Naive thymus-derived CD8-positive, alpha-beta T cell (primary cell): Measurements from ENCODE around the gene CNTNAP2. TPM values are rescaled to one million over a fixed set of nuclear protein-coding genes. Genes with fewer than 3 reads are reported as not detected.

Source experiments
- ATAC-seq, 2 donors: fragments of 150-1000 bp; cut with Tn5 transposase in 1 of 2; sonication (Bioruptor Pico), chemical (Tn5 transposase) in 1 of 2; 1 replicate in 1 of 2; 2 replicates in 1 of 2; pipeline ENCODE4 v1.10.0; 2021; ENCODE audit warnings: mild to moderate bottlenecking in 2 of 2, moderate library complexity in 2 of 2
- POLR2A ChIA-PET: fragments of 350-600 bp; sonication (Branson Sonifier 250); formaldehyde crosslinking; loops from one replicate; lab custom pipeline; 2021; ENCODE audit warnings: antibody characterized with exemption; lab: Charles Lee
- DNase-seq, 10 donors: peaks; one replicate each; pipeline versions ENCODE4 v3.0.0 to v3.0.0-alpha.2; 2020 to 2022
- H3K27ac Mint-ChIP-seq, 10 donors: one replicate each; pipeline ENCODE4 v1.8.0; 2020 to 2022; ENCODE audit warnings: mild to moderate bottlenecking in 10 of 10, mixed read lengths in 10 of 10, moderate library complexity in 4 of 10, inconsistent platforms in 1 of 10
- H3K27me3 Mint-ChIP-seq, 5 donors: one replicate each; pipeline ENCODE4 v1.8.0; 2021 to 2022; ENCODE audit warnings: mixed read lengths in 5 of 5
- H3K36me3 Mint-ChIP-seq, 3 donors: one replicate each; pipeline ENCODE4 v1.8.0; 2020 to 2022; ENCODE audit warnings: mixed read lengths in 3 of 3, mild to moderate bottlenecking in 2 of 3, inconsistent platforms in 1 of 3
- H3K4me1 Mint-ChIP-seq, 4 donors: one replicate each; pipeline ENCODE4 v1.8.0; 2021 to 2022; ENCODE audit warnings: mixed read lengths in 4 of 4
- H3K4me3 Mint-ChIP-seq, 10 donors: one replicate each; pipeline ENCODE4 v1.8.0; 2020 to 2022; ENCODE audit warnings: mild to moderate bottlenecking in 10 of 10, mixed read lengths in 10 of 10, moderate library complexity in 6 of 10, inconsistent platforms in 1 of 10
- H3K9me3 Mint-ChIP-seq, 9 donors: one replicate each; pipeline ENCODE4 v1.8.0; 2020 to 2022; ENCODE audit warnings: mixed read lengths in 9 of 9, mild to moderate bottlenecking in 3 of 9, inconsistent platforms in 1 of 9, moderate library complexity in 1 of 9
- polyA plus RNA-seq, 3 donors: library from polyadenylated mRNA; unstranded; fragments of 300-500 nt; fragmentation: Illumina TruSeq; gene quantifications; one replicate each; pipeline ENCODE4 v1.2.3, GENCODE V29; 2021
- total RNA-seq, 8 experiments: library from RNA in 2 of 8; stranded (reverse) in 2 of 8; gene quantifications; one replicate each; pipeline ENCODE4 v1.2.3 and lab custom pipeline; 2021 to 2026

The CNTNAP2 gene
- total and polyA plus RNA-seq, 5 experiments from 2014 or later: 0.12 to 1.5 (median 0.71) TPM; not detected in 1

DNA sequence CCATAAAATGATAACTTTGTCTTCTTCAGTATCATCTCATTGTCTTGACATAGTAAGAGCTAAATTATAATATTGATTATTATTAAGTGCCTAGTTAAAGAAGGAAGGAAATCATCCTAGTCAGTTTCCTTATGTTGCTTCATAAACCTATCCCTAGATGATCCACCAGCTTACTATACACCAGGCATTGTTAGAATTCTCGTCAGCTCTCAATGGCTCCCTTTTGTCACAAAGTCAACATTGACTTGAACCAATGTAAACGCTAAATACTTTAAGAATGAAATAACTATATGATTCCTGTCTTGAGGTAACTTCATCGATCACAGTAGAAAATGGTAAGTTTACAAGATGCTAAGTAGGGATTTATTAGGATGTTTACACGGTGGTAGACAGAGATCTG lies 1162.9 kb downstream of the CNTNAP2 start:
- H3K27ac Mint-ChIP-seq: no peak overlapping the region
- no peak for DNase-seq
- no peaks in the 10 kb centered on the region for H3K36me3 Mint-ChIP-seq
- peaks cover 0 to 23% (median 10%) of the 10 kb centered on the region in 9 donors for H3K9me3 Mint-ChIP-seq
- POLR2A ChIA-PET: no interaction called here
- no peaks in the 10 kb centered on the region for H3K27me3 Mint-ChIP-seq
- H3K4me1 Mint-ChIP-seq: no peaks in the 10 kb centered on the region
- ATAC-seq: no peak
- H3K4me3 Mint-ChIP-seq: no peak overlapping the region

DNA sequence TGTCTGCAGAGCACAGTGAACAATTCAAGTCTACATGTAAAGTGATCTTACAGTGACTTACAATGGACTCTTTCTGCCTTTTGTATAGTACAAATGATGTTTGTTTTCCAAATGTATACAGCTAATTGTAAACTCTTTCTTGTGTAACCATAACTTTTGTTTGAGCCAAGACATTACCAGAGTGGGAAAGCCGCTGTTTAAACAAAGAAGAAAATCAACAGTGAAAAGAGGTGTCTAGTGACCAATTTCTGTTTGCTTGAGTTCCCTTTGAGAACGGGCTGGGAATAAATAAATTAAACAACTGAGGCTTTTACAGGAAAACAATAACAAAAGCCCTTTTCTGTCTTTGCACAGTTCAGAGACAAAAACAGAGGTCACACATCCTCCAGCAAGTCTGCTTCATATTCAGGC lies 1163.4 kb downstream of the CNTNAP2 start:
- H3K4me1 Mint-ChIP-seq: no peaks in the 10 kb centered on the region
- H3K4me3 Mint-ChIP-seq: no peak overlapping the region
- no peak for ATAC-seq
- POLR2A ChIA-PET: no interaction called here
- H3K27me3 Mint-ChIP-seq: no peaks in the 10 kb centered on the region
- no peak for DNase-seq
- no peaks in the 10 kb centered on the region for H3K36me3 Mint-ChIP-seq
- H3K27ac Mint-ChIP-seq: no peak overlapping the region
- H3K9me3 Mint-ChIP-seq: peaks cover 0 to 21% (median 10%) of the 10 kb centered on the region in 9 donors

DNA sequence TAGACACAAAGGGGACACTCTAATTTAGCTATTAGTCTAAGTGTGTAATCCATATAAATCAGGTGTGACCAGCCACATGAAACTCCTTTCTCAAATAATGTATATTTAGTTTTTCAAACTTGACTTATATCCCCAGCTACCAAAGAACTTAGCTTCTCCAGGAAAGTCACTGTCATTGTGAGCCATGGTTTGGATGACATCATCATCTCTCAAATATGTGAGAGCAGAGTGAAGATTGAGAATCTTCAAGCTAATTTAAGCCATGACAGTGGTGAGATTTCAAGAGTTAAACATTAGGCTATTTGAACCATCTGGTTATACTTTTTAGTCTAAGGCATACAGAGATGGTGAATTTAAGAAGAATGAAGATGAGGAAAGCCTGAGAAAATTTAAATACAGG lies 1165.6 kb downstream of the CNTNAP2 start:
- POLR2A ChIA-PET: no interaction called here
- Mint-ChIP-seq H3K9me3 (peaks cover 0 to 23% (median 4%) of the 10 kb centered on the region in 9 donors), H3K4me3 (no peak overlapping the region), H3K27me3 (no peaks in the 10 kb centered on the region), H3K27ac (no peak overlapping the region), H3K4me1 (no peaks in the 10 kb centered on the region), H3K36me3 (no peaks in the 10 kb centered on the region)
- DNase-seq (no peak), ATAC-seq (no peak)

DNA sequence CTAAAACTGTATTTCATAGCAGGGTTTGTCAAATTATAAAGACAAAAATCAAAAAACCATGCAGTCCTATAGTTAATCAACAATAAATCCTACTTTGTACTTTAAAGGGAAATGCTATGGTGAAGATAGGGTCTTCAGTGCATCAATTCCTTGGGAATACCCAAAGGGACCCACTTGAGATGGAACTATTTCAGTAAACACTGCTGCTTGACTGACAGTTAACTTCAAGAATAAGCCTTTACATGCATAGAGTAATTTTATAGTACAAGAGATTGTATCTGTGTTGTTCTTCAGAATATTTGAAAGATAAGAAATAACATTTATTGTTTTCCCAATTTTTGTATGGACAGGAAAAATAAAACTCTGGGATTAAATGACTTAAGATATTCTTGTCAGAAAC lies 1179.6 kb downstream of the CNTNAP2 start:
- H3K27ac Mint-ChIP-seq: no peak overlapping the region
- H3K9me3 Mint-ChIP-seq: peaks cover 0 to 10% (median 0%) of the 10 kb centered on the region in 9 donors
- POLR2A ChIA-PET: no interaction called here
- H3K36me3 Mint-ChIP-seq: no peaks in the 10 kb centered on the region
- ATAC-seq (no peak), DNase-seq (no peak)
- H3K27me3 Mint-ChIP-seq: no peaks in the 10 kb centered on the region
- no peak overlapping the region for H3K4me3 Mint-ChIP-seq
- no peaks in the 10 kb centered on the region for H3K4me1 Mint-ChIP-seq

DNA sequence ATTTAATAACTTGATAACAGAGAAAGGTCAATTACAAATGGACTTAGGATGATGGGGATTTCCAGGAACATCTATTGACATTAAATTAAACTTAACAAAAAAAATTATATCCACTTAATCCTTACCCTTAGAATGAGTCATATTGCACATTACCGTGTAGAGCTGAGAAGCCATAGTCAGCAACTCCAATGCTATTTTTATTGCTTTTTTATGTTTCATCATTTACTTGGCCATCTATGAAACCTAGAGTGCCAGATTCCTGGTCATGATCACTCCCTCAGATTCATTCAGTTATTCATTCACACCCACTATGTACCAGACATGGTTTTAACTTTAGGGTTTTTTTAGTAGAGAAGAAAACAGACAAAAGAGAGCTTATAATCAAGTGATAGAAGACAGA lies 1180.4 kb downstream of the CNTNAP2 start:
- no peaks in the 10 kb centered on the region for H3K36me3 Mint-ChIP-seq
- no peak overlapping the region for H3K4me3 Mint-ChIP-seq
- peaks cover 0 to 10% (median 0%) of the 10 kb centered on the region in 9 donors for H3K9me3 Mint-ChIP-seq
- DNase-seq (no peak), ATAC-seq (no peak)
- H3K27ac Mint-ChIP-seq: no peak overlapping the region
- no peaks in the 10 kb centered on the region for H3K4me1 Mint-ChIP-seq
- POLR2A ChIA-PET: no interaction called here
- no peaks in the 10 kb centered on the region for H3K27me3 Mint-ChIP-seq

DNA sequence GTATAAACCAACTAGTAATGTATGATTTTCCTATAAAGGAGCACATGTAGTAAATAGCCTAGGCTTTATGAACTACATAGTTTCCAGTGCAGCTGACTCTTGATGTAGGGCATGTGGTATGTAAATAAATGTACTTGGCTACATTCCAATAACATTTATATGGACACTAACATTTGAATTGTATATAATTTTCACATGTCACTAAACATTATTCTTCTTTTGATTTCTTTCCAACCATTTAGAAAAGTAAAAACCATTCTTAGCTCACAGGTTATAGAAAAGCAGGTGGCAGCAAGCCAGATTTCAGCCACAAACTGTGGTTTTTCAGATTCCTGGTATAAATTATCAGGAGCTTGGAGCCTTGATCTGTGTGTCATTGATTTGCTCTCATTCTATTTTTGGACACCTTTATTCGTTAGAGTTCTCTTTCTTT lies 1182.0 kb downstream of the CNTNAP2 start:
- peaks cover 0 to 10% (median 0%) of the 10 kb centered on the region in 9 donors for H3K9me3 Mint-ChIP-seq
- H3K4me1 Mint-ChIP-seq: no peaks in the 10 kb centered on the region
- no peak overlapping the region for H3K27ac Mint-ChIP-seq
- ATAC-seq (no peak), DNase-seq (no peak)
- no peaks in the 10 kb centered on the region for H3K27me3 Mint-ChIP-seq
- no peak overlapping the region for H3K4me3 Mint-ChIP-seq
- POLR2A ChIA-PET: no interaction called here
- H3K36me3 Mint-ChIP-seq: no peaks in the 10 kb centered on the region

DNA sequence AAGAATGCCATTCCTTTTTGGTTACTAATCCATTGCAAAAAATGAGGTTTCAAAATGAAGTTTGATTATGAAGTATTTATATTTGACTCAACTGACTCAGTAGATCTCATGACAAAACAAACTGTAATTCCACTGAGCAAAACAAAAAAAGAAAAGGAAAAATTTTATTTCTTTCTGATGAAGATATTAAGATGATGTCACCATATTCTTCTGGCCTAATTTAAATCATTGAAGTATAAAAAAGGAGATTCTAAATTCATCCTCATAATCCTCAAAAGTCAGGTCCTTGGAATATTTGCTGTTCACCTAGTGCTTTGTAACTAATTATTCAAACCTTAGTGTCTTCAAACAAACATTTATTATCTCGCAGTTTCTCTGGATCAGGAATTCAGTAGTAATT lies 1183.7 kb downstream of the CNTNAP2 start:
- no peak for DNase-seq
- POLR2A ChIA-PET: no interaction called here
- Mint-ChIP-seq H3K9me3 (peaks cover 0 to 17% (median 0%) of the 10 kb centered on the region in 9 donors), H3K4me1 (no peaks in the 10 kb centered on the region), H3K27me3 (no peaks in the 10 kb centered on the region), H3K36me3 (no peaks in the 10 kb centered on the region), H3K27ac (no peak overlapping the region), H3K4me3 (no peak overlapping the region)
- ATAC-seq: no peak

DNA sequence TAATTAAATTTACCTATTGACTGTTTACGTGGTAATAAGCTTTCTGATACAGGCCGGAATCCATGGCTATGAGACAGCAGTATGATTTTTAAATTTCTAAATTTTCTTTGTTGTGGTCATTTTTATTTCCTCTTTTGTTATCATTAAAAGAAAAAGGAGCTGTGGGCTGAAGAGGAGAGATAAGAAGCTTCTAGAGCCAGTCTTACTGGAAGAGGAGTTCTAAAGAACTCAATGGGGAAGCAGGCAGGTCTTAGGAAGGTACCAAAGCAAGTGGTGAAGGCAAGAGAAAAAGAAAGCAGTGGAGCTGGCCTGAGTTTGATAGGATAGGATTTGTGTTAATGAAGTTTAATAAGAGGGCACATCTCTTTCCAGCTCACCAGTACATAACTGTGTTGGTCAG lies 1187.8 kb downstream of the CNTNAP2 start:
- no peak for ATAC-seq
- H3K4me1 Mint-ChIP-seq: no peaks in the 10 kb centered on the region
- H3K4me3 Mint-ChIP-seq: no peak overlapping the region
- H3K9me3 Mint-ChIP-seq: peaks cover 2 to 15% (median 7%) of the 10 kb centered on the region in 9 donors
- no peak for DNase-seq
- H3K36me3 Mint-ChIP-seq: no peaks in the 10 kb centered on the region
- no peaks in the 10 kb centered on the region for H3K27me3 Mint-ChIP-seq
- no peak overlapping the region for H3K27ac Mint-ChIP-seq
- POLR2A ChIA-PET: no interaction called here

DNA sequence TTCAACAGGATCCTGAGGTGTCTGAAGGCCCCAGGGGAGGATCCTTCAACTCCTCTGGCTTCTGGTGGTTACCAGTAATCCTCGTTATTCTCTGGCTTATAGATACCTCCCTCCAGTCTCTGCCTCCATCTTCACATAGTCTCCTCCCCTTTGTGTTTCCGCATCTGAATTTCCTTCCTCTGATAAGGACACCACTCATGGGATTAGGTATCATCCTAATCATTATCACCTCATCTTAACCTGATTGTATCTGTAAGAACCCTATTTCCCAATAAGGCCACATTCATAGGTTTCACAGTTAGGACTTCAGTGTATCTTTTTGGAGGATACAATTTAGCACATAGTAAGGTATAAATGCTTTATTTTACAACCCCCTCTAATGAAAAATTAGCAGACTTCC lies 1189.2 kb downstream of the CNTNAP2 start:
- Mint-ChIP-seq H3K27me3 (no peaks in the 10 kb centered on the region), H3K4me3 (no peak overlapping the region), H3K9me3 (peaks cover 2 to 22% (median 7%) of the 10 kb centered on the region in 9 donors), H3K27ac (no peak overlapping the region), H3K4me1 (no peaks in the 10 kb centered on the region), H3K36me3 (no peaks in the 10 kb centered on the region)
- ATAC-seq (no peak), DNase-seq (no peak)
- POLR2A ChIA-PET: no interaction called here

DNA sequence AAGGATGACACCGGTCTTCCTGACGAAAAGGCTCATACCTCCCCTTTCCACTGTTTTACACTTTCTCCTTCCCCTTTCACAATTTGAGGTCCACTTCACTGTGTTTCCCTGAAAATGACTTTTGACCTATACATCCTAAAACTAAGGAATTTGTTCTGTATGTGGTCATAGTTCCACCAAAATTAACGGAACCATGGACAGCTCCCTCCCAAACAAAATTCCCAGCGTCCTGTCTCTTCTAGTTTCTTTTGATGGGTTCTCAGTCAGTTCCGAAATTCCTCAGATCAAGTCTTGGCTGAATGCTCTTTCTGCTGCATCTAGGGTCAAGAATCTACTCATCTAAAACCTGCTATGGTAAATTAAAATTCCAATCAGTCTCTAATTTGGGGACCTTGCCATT lies 1191.9 kb downstream of the CNTNAP2 start:
- POLR2A ChIA-PET: no interaction called here
- no peaks in the 10 kb centered on the region for H3K4me1 Mint-ChIP-seq
- no peak for ATAC-seq
- DNase-seq: no peak
- no peaks in the 10 kb centered on the region for H3K27me3 Mint-ChIP-seq
- H3K4me3 Mint-ChIP-seq: no peak overlapping the region
- H3K9me3 Mint-ChIP-seq: peaks cover 2 to 25% (median 8%) of the 10 kb centered on the region in 9 donors
- no peaks in the 10 kb centered on the region for H3K36me3 Mint-ChIP-seq
- H3K27ac Mint-ChIP-seq: no peak overlapping the region

DNA sequence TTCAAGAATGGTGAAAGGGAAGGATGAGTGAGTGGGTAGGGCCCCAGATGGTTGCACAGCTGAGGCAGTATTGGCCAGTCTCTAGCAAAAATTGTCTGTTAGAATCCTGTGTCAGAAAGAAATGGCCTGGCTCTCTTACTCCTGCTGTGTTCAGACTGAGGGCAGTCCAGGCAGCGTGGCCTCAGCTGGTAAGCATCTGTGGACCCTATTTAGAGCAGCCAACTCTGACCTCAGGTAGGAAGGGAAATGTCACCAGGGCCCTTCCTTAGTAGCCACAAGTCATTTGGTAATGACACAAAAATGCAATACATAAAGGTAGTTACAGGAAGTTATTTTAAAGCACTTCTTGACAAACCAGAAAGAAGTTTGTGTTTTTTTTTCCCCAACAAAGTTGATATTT lies 1194.7 kb downstream of the CNTNAP2 start:
- H3K36me3 Mint-ChIP-seq: no peaks in the 10 kb centered on the region
- H3K4me3 Mint-ChIP-seq: no peak overlapping the region
- POLR2A ChIA-PET: no interaction called here
- H3K9me3 Mint-ChIP-seq: peaks cover 4 to 28% (median 10%) of the 10 kb centered on the region in 9 donors
- no peaks in the 10 kb centered on the region for H3K4me1 Mint-ChIP-seq
- no peaks in the 10 kb centered on the region for H3K27me3 Mint-ChIP-seq
- H3K27ac Mint-ChIP-seq: no peak overlapping the region
- no peak for DNase-seq
- no peak for ATAC-seq

DNA sequence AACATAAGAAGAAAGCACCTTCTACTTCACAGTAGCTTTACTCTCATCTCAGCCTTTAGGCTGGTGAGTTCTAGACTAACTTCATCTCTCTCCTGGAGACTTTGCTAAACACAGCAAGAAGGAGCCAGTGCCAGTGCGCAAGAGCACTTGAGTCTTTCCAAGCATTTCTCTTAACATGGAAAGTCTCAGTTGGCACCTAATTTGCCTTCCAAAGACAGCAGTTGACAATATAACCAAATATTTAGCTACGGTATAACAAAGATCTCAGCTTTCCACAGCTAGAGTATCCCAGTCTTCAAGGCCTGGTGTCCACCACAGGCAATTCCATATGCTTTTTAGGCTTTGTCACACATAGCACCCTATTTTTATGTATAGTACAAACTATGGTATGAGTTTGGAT lies 1204.9 kb downstream of the CNTNAP2 start:
- ATAC-seq (no peak), DNase-seq (no peak)
- Mint-ChIP-seq H3K27ac (no peak overlapping the region), H3K4me3 (no peak overlapping the region), H3K27me3 (no peaks in the 10 kb centered on the region), H3K4me1 (no peaks in the 10 kb centered on the region), H3K9me3 (peaks cover 0 to 25% (median 10%) of the 10 kb centered on the region in 9 donors), H3K36me3 (no peaks in the 10 kb centered on the region)
- POLR2A ChIA-PET: no interaction called here

DNA sequence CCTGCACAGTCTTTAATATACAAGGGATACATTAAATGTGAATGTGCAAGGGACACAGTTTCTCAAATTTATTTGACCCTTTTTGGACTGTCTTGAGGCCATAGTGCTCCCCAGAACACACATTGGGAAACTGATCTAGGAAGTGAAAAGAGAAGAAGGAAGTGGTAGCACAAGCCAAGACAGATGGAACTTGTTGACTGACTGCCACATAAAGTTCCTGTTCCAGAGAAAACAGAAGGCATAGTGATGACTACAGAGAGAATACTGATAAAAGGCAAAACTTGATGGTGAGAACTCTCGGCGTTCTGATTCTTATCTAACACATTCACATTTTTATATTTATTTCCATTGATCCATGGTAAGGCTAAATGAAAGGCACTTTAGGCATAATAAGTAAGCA lies 1216.4 kb downstream of the CNTNAP2 start:
- ATAC-seq: no peak
- H3K36me3 Mint-ChIP-seq: peaks cover 0 to 3% (median 0%) of the 10 kb centered on the region in 3 donors
- H3K4me1 Mint-ChIP-seq: no peaks in the 10 kb centered on the region
- H3K4me3 Mint-ChIP-seq: no peak overlapping the region
- H3K27ac Mint-ChIP-seq: no peak overlapping the region
- POLR2A ChIA-PET: no interaction called here
- no peak for DNase-seq
- no peaks in the 10 kb centered on the region for H3K27me3 Mint-ChIP-seq
- H3K9me3 Mint-ChIP-seq: peaks cover 0 to 13% (median 4%) of the 10 kb centered on the region in 9 donors

DNA sequence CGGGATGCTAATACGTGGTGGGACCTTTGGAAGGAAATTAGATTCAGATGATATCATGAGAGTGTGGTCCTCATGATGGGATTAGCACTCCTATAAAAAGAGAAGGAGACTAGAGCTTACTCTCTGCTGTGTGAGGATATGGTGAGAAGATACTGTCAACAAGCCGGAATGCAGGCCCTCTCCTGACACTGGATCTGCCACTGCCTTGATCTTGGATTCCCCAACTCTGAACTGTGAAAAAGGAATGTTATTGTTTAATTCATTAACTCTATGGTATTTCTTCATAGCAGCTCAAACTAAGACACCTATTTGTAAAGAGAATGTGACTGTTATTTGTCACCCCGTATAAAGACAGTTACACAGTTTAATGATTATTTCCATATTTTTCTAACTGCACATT lies 1246.5 kb downstream of the CNTNAP2 start:
- Mint-ChIP-seq H3K27ac (no peak overlapping the region), H3K36me3 (no peaks in the 10 kb centered on the region), H3K4me3 (no peak overlapping the region), H3K4me1 (no peaks in the 10 kb centered on the region), H3K9me3 (peaks cover 0 to 26% (median 9%) of the 10 kb centered on the region in 9 donors), H3K27me3 (no peaks in the 10 kb centered on the region)
- POLR2A ChIA-PET: no interaction called here
- DNase-seq: no peak
- ATAC-seq: no peak
